RWPE1 (cell line): ENCODE data around the gene ZNF385A.
"Not testable (repeated sequence)": the region's sequence is repeated elsewhere in the genome, so short reads cannot be mapped to it uniquely, and the experiment has no call there.

Experiments
- CTCF ChIA-PET: fragments of 350-600 bp; sonication (Branson Sonifier 250); formaldehyde crosslinking; extraction: SDS; loops from one replicate; lab custom pipeline; 2021; lab: Yijun Ruan, JAX
- POLR2A ChIA-PET: fragments of 400-600 bp; formaldehyde crosslinking; extraction: SDS; loops from one replicate; lab custom pipeline; 2020; ENCODE audit warnings: antibody characterized with exemption; ENCODE audit not compliant: low non-redundant PET; lab: Yijun Ruan, JAX
- DNase-seq: peaks from one replicate; pipeline ENCODE4 v3.0.0; 2012; ENCODE audit warnings: low spot score
- H3K27ac ChIP-seq: fragments of 450-650 bp; 2 replicates; pipeline ENCODE4 v1.5.1; 2017
- TF ChIP-seq, protein P1 (sequence below): fragments of 450-650 bp; conservative IDR thresholded peaks from 2 replicates; pipeline ENCODE4 v1.5.1; 2017; ENCODE audit warnings: low read depth, mild to moderate bottlenecking

The ZNF385A gene

DNA sequence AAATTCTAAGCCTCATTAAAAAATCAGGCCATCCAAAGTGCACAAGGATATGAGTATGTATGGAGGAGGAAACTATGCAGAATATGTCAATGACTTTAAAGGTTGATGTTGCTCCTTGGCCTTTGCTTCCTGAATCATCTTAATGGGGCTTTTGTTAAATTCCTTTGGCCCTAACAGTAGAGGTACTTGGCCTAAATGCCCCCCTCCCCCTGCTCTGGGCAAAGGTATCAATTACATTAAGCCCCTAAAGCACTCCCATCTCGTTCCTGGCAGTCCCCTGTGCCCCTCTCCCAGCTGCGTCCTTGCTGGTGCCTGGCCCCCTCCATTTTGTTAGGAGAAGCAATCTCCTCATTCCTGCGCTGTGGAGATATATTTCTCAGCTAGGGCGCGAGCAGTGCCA, 54.8 kb downstream of the ZNF385A start:
- TF ChIP-seq, protein P1, sequence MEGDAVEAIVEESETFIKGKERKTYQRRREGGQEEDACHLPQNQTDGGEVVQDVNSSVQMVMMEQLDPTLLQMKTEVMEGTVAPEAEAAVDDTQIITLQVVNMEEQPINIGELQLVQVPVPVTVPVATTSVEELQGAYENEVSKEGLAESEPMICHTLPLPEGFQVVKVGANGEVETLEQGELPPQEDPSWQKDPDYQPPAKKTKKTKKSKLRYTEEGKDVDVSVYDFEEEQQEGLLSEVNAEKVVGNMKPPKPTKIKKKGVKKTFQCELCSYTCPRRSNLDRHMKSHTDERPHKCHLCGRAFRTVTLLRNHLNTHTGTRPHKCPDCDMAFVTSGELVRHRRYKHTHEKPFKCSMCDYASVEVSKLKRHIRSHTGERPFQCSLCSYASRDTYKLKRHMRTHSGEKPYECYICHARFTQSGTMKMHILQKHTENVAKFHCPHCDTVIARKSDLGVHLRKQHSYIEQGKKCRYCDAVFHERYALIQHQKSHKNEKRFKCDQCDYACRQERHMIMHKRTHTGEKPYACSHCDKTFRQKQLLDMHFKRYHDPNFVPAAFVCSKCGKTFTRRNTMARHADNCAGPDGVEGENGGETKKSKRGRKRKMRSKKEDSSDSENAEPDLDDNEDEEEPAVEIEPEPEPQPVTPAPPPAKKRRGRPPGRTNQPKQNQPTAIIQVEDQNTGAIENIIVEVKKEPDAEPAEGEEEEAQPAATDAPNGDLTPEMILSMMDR: no peak
- ChIA-PET CTCF (interaction anchor here (0.5 to 0.6 kb wide), 3 partner anchors 21 to 122 kb away, joined by 3 to 8 read pairs (median 3); no protein-coding TSS in a partner anchor), POLR2A (no interaction called here)
- no peak for DNase-seq
- peak overlapping the region; percentile 55 for H3K27ac ChIP-seq

DNA sequence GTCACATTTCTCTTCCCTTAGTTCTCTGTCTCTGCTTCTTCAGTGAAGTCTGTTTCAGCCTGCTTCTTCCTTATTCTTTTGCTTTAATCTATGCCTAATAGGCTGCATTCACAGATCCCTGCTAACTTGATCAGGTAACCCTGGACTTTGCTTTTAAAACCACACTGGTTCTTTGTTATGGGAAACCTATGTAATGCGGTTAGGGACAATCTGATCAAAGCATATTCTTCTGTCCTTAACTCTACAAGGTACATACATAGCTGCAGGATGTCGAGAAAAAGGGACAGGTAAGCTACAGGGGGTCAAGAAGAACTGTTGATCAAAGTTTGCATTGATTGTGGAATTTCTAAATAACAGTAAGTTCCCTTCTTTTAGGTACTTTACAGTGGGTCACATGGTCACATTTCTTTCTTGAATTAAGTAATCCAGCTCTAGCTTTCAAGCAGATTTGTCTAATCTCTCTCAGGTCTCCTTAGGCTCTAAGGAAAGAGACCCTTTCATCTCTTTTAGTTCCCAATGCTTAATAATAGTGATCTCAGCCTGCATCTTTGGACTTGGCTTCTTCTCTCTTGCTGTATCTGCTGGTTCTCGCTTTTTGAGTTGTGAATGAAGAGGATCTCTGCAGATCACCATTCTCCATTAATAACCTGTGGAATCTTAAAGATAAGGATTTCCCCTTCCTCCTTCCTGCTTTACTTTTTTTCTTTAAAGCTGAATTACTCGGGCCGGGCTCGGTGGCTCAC, 55.8 kb downstream of the ZNF385A start:
- ChIA-PET POLR2A (no interaction called here), CTCF (interaction anchor here (0.5 to 0.7 kb wide), 5 partner anchors 7 to 42 kb away, joined by 3 to 8 read pairs (median 3); no protein-coding TSS in a partner anchor)
- TF ChIP-seq, protein P1: no peak
- DNase-seq: no peak
- peak overlapping the region; percentile 70 for H3K27ac ChIP-seq

DNA sequence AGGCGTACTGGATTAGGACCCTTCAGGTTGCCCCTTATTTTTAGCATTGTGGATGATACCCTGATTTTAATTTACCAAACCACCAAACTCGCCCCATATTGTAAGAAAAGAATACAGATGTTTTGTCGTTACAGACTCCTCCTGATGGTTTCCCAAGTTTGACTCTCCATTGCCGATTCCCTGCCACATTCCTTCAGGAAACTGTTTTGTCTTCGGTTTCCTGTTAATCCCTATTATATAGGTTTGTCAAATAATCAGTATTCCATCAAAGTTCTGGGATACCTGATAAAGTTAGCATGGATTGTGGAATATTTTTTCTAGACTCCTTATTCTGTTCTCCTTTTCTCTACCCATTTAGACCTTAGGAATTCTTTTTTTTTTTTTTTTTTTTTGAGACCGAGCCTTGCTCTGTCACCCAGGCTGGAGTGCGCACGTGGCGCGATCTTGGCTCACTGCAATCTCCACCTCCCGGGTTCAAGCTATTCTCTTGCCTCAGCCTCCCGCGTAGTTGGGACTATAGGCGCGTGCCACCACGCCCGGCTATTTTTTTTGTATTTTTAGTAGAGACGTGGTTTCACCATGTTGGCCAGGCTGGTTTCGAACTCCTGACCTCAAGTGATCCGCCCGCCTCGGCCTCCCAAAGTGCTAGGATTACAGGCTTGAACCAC, 59.0 kb downstream of the ZNF385A start:
- DNase-seq: not testable (repeated sequence)
- ChIA-PET CTCF (interaction anchor here (0.5 to 1.5 kb wide), 9 partner anchors 19 to 106 kb away, joined by 3 to 7 read pairs (median 3); no protein-coding TSS in a partner anchor), POLR2A (interaction anchor here (0.5 to 1.3 kb wide), 4 partner anchors 34 to 66 kb away, joined by 3 to 7 read pairs (median 3); partner anchors contain the start of gene HNRNPA1)
- H3K27ac ChIP-seq: peak overlapping the region; percentile 74

DNA sequence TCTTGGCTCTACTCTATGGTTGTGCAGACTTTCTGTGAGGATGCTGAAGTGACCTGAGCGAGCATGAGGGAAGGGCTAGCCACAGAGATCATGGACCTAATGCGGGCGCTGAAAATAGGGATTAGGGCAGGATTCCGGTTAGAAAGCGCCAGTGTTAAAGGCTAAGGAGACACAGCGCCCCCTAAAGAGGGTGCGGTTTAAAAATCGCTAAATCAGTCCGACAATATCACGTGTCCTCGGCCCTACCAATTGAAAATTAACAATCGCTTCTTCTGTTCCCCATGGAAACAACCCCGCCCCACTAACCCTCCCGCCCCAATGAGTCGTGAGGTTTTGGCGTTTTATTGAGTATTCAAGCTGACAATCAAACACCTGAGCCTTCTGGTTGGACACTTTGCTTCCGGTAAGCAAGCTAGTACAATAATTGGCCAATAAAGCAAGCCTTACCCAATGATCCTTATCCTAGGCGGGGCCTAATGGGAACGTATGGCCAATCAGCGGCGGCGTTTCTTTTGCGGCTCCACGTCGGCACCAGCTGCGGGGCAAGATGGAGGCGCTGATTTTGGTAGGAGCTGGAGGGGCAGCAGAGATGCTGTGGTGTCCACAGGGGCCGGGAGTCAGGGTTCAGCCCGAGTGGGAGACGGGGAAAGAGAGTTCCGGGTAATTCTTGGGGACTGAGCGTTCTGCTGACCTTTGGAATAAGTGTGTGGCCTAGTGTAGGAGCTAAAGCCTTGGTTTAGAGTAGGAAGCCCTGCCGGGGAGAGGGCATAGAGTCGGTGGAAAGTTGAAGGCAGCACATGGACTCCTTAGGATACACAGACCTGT, 59.7 kb downstream of the ZNF385A start, which contains the start of gene COPZ1:
TSS of gene COPZ1 (plus strand) at position 515 of the 825 bp plus-strand sequence. CDS start at position 548, 33 bp downstream.
- peak within 1 kb of the TSS; percentile 74 for H3K27ac ChIP-seq
- POLR2A ChIA-PET: interaction anchor here (0.5 to 1.3 kb wide), 3 partner anchors 34 to 66 kb away, joined by 3 to 7 read pairs (median 3); partner anchors contain the start of gene HNRNPA1

DNA sequence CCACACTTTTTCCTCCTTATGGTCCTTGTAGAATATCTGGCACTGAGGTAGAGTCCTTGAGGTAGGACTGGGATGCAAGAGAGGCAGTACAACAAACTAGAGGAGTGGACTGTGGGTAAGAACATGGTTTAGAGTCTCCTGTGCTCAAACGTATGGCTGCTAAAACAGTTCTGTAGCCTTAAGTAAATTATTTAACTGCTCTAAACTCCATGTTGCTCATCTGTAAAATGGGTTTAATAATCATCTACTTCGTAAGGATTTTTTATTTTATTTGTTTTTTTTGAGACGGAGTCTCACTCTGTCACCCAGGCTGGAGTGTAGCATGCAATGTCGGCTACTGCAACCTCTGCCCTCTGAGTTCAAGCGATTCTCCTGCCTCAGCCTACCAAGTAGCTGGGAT, 63.2 kb downstream of the ZNF385A start:
- ChIA-PET CTCF (no interaction called here), POLR2A (no interaction called here)
- TF ChIP-seq, protein P1: no peak
- H3K27ac ChIP-seq: no peak overlapping the region
- no peak for DNase-seq

More for the DNA sequence above, 59.7 kb downstream of the ZNF385A start, which contains the start of gene COPZ1:
- DNase-seq: peak; percentile 98
- TF ChIP-seq, protein P1: peak; percentile 85
- CTCF ChIA-PET: interaction anchor here (0.5 to 1.5 kb wide), 11 partner anchors 10 to 105 kb away, joined by 3 to 7 read pairs (median 3); no protein-coding TSS in a partner anchor
